LHCN-M2 (cell line): ENCODE measurements around the gene HM13. TPM values are rescaled to one million over a fixed set of nuclear protein-coding genes. Genes with fewer than 3 reads are reported as not detected.
"Not testable (repeated sequence)": the region's sequence is repeated elsewhere in the genome, so short reads cannot be mapped to it uniquely, and the experiment has no call there.

Experiments used
- DNase-seq: peaks from one replicate; pipeline ENCODE4 v3.0.0-alpha.2; 2012; ENCODE audit warnings: low read depth
- total RNA-seq: library from RNA; depleted of rRNA; stranded (reverse); fragments of >200 nt; gene quantifications from 2 replicates; pipeline ENCODE4 v1.2.3, GENCODE V29; 2014

The HM13 gene
- total RNA-seq, 1 experiment from 2014 or later, result 105 TPM

DNA sequence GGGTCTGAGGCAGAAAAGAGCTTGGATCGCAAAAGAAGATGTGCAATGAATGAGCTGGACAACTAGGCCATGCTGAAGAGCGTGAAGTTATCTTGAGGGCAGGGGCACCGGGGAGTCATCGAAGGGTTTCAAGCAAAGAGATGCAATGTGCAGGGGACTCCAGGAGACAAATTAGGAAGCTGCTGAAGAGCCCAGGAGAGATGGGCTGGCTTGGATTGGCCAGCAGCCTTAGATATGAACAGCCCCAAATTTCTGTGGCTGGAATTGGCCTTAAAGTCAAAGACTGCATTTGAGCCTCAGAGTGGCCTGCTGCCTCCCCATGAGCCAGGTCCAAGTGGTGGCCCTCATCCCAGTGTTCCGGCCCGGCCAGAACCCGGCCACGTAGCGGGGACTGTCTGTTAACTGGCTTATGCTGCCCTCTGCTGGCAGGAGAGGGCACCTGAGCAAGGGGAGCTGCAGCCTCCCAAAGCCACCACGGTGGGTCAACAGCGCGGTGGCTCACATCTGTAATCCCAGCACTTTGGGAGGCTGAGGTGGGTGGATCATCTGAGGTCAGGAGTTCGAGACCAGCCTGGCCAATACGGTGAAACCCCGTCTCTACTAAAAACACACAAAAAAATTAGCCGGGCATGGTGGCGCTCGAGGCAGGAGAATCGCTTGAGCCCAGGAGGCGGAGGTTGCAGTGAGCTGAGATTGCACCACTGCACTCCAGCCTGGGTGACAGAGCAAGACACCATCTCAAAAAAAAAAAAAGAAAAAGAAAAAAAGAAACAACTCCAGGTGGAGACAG, 11.2 kb upstream of the HM13 start:
- DNase-seq, result peak; percentile 72

DNA sequence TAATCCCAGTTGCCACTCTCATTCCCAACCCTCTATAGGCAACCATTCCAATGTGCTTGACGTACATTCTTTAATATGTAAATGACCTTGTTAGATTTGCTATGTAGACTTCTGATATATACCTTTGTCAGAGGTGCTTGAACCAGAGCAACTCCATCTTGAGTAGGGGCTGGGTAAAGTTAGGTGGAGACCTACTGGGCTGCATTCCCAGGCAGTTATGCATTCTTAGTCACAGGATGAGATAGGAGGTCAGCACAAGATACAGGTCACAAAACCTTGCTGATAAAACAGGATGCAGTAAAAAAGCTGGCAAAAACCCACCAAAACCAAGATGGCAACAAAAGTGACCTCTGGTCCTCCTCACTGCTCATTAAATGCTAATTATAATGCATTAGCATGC, 8.3 kb upstream of the HM13 start:
- DNase-seq, result no peak

DNA sequence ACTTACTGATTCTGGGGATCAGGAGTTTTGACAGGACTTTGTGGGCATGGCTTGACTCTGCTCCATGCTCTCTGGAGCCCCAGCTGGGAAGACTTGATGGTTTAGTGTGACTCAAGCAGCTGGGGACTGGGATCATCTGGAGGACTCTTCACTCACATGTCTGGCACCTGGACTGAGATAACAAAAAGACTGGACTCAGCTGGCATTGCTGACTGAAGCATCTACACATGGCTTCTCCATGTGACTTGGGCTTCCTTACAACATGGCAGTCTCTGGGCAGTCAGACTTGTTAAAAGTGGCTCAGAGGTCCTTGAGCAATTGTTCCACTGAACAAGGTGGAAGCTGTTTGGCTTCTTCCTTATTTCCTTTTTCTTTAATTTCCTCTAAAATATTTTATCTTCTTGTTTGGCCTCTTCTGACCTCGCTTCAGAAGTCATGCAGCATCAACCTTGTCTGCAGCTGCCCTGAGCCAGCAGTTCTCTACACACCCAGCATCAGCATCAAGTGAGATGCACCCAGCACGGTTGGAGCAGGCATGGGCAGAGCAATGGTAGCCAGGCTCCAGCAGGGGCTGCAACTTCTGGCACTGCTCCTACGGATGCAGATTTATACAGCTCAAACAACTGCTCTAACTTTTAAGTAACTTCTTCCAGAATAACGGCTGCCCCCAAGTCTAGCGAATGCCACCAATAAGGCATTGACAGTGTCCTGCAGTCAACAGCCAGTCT, 5.6 kb upstream of the HM13 start:
- no peak for DNase-seq

DNA sequence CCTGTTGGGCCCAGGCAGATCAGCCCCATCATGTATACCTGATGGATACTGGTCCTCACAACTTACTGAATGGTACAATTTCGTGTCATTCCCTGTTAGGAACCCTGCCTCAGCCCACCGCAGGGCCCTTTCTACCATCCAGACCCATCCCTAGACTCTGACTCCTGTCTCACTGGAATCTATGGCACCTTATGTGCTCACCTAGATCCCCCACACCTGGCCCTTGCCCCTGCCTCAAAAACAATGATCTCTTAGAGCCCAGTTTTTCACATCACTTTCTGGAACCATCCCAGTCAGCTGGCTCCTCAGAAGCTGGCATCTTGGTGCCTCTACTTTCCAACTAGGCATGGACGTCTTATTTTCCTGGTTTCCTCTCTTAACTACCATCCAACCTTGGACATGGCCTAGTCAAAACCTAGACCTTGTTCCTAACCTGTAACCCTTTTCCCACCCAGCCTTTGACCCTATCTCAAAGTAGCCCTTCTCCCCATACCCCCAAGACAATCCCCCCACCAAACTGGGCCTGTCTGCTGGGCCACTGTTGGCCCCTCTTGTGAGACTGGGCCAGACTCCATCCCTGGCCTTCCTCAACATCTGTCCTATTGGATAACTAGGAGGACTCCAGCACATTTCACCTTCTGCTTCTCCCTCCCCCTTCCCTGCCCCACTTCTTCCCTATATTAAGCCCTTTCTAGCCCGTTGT, 981 bp downstream of the HM13 start:
- DNase-seq, result no peak

DNA sequence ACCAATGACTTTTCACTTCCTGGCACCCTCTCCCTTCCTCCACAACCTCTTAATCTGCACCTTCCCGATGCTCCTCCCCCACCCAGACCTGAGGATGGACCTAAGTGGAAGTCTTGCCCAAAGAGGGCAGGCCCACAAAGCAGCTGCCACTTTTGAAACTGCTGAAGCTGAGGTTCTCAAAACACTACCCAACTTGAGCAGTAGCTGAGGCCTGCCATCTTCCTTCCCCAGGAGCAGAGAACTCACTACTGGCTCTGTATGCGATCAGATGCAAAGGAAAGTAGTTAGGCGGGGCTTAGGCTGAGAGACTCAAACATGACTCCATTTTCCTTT, 1.5 kb downstream of the HM13 start:
- DNase-seq, result no peak

DNA sequence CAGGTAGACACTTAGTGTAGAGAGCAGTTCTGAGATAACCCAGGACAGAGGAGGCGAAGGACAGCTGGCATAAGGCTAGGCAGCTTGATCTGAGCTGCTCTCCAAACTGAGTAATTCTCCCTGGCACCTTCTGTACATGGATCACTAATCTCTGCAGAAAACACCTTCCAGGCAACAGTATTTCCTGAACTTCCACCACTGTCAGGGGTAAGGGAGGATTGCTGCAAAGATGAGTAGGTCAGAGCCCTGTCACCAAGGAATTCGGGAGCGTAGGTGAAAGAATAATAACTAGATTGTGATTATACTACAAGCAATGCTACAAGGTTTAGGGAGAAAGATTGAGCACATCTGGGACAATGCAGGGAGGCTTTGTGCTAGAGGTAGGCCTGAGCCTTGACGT, 1.9 kb downstream of the HM13 start:
- no peak for DNase-seq

DNA sequence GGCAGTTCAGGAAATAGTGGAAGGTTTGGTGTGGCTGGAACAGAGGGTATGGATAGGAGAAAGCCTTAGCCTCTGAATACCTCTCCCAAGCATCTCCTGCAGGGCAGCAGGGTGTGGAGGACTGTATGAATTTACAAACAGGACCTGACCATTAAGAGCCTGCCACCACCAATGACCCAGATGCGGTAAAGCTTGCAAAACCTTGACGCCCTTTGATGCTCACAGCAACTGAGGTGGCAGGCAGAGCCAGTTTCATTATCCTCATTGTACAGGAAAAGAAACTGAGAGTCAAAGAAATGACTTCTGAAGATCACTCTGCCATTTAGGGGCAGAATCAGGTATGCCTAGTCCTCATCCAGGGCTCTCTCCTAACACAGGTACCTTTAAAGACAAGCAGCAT, 2.4 kb downstream of the HM13 start:
- no peak for DNase-seq

DNA sequence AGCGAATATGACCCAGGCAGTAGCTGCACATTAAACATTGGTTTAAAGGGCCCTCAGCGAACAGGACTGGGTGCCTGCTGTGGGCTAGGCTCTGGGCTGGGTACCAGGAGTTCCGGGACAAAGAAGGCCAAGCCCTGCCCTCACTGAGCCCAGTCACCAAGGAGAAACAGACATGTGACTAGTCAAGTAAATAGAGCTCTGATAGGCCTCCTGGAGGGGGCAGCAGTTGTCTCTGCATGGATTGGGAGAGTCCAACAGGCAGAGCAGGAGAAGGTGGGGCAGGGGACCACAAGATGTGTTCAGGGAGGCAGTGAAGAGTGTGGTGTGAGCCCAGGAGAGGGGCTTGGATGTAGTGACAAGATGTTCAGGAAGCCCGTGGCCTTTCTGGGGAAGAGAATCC, 3.1 kb downstream of the HM13 start:
- peak; percentile 80 for DNase-seq

DNA sequence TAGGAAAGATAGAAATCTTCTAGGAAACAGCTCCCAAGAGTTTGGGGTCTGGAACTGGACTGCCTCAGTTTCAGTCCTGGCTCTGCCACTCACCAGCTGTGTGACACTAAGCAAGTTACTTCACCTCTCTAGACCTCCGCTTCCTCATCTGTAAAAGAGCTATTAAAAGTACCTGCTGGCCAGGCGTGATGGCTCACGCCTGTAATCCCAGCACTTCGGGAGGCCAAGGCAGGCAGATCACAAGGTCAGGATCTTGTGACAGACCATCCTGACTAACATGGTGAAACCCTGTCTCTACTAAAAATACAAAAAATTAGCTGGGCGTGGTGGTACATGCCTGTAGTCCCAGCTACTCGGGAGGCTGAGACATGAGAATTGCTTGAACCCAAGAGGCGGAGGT, 7.0 kb downstream of the HM13 start:
- not testable (repeated sequence) for DNase-seq

DNA sequence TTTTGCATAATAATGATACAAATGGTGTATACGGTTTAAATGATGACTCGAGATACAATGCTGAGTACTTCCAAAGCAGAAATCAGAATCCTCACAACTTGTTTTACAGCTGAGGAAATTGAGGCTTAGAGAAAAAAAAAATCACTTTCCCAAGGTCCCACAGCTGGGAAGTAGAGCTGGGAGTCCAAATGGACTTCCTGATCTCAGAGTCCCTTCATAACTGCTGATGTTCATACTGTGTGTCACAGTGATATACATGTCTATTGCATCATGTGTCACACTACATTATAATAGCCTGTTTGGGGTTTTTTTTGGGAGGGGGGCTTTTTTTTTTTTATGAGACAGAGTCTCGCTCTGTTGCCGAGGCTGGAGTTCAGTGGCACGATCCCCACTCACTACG, 8.5 kb downstream of the HM13 start:
- no peak for DNase-seq

DNA sequence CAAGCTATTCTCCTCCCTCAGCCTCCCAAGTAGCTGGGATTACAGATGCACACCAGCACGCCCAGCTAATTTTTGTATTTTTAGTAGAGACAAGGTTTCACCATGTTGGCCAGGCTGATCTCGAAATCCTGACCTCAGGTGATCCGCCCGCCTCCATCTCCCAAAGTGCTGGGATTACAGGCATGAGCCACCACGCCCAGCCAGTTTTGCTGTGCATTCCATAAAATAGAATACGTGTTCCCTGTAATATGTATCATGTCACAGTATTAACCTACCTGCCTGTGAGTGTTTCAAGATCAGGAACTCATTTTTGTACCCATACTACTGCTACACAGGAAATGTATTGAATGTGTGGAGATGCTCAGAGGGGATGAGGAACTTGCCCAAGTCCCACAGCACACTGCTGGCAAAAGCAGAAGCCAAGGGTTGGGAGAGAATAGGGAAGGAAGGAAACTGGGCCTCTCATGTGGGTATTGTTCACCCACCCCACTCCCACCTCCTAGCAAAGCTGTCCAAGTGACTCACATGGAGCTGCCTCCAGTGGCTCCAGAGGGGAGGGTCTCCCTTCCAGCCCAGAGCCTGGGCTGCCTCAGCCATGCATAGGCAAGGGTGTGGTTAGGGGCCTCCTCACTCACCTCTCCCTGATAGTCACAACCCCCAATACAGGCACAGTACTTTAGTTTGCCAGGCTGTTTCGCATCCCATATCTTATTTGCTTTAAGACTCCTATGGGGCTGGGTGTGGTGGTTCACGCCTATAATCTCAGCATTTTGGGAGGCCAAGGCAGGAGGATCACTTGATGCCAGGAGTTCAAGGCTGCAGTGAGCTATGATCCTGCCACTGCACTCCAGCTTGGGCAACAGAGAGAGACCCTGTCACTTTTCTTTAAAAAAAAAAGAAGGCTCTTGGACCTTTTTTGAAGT, 9.4 kb downstream of the HM13 start:
- no peak for DNase-seq

DNA sequence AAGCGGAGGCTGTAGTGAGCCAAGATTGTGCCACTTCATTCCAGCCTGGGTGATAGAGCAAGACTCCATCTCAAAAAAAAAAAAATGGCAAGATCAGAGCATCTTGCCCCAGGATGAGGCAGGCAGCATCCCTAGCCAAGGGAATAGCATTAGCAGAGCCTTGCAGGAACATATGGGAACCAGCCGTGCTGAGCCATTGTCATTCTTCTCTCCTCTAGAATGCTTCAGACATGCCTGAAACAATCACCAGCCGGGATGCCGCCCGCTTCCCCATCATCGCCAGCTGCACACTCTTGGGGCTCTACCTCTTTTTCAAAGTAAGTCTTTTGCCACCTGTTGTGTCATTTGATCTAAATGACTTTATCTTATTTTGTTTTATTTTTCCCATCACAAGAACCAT, 13.0 kb downstream of the HM13 start:
- DNase-seq, result no peak

DNA sequence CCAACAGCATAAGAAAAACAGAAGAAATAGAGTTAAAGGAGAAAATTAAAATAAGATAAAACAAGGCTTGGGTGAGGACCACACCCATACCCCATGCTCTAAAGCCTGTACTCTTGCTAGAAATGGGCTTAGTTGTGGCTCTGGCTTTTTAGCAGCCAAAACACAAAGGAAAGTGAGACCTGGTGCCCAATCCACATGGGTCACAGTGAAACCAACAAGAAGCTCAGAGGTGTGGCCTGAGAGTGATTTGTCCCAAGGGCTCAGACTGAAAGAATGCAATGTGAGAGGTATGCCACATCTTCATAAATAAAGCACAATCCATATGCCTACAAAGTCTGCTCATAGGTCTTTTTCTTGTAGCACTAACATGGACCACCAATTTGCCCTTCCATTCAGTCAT, 21.1 kb downstream of the HM13 start:
- DNase-seq, result no peak

DNA sequence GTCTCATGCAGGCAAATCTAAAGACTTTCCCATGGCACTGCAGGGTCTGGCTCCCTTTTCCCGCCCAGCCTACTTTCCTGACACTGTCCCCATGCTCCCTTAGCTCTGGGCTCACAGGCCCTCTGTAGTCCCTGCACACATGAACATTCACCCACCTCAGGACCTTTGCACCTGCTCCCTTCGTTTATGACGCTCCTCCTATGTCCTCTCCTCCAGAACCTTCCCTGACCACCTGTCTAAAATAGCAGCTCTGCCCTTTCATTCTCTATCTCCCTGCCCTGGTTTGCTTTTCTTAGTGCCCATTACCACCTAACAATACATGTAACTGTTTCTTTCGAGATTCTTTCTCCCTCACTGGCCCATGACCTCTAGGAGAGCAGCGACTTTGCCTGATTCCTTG, 22.3 kb downstream of the HM13 start:
- DNase-seq, result no peak

DNA sequence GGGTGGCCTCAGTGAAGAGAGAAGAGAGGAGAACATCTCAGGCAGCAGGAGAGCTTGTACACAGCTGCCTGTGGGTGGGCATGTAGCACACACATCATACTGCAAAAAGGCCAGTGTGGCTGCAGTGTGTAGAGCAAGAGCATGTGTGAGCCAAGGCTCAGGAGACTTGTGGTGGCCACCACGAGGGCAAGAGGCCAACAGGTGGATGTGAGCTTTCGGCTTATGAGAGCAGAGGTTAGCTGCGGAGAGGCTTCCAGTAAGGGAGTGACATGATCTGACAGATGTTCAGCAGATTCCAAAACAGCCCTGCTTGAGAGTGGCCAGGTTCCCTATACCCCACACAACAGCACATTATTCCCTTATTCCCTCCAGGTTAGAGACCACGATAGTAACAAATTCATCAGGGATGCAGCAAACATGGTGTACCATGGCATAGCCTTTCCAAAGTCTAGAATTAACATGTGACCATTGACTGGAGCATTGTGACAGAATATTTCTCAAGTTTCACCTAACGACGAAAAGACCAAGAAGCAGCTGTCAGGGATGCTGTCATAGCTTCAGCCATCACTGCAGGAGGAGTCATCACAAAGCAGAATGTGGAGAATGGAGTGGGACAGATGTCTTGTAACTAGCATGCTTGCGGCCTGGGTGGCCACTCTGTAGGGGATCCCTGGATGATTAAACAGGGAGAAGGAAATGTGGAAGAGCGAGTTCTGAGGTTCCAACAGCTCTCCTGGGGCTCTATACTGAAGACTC, 23.1 kb downstream of the HM13 start:
- DNase-seq, result peak; percentile 97

DNA sequence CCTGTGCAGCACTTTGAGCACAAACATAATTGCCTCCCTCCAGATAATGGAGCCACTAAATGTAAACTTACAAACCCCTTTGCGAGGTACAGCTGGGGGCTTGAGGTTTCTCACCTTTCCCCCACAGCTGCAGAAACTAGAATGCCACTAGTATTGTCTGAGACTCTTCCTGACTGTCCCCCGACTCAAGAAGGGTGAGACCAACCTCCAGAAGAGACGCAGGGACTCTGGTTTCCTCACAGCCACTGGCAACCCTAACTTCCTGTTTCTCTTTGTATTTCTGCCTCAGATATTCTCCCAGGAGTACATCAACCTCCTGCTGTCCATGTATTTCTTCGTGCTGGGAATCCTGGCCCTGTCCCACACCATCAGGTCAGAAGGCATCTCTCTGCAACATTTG, 23.6 kb downstream of the HM13 start:
- DNase-seq, result no peak

DNA sequence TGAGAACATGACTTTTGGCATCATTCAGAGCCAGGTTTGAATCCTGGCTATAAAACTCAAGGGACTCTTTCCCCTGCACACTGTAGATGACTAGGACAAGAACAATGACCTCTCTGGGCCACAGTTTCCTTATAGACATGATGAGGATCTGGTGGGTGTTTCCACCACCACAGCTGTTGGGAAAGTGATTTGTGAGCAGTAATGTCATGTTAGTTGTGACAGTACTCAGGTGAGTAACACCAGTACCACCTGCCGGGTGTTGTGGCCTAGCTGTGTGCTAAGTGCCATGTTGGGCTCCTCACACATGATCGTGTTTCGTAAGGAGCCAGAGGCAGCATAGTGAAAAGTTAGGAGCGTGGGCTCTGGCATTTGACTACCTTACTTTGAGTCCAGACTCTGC, 24.1 kb downstream of the HM13 start:
- DNase-seq, result peak; percentile 53

DNA sequence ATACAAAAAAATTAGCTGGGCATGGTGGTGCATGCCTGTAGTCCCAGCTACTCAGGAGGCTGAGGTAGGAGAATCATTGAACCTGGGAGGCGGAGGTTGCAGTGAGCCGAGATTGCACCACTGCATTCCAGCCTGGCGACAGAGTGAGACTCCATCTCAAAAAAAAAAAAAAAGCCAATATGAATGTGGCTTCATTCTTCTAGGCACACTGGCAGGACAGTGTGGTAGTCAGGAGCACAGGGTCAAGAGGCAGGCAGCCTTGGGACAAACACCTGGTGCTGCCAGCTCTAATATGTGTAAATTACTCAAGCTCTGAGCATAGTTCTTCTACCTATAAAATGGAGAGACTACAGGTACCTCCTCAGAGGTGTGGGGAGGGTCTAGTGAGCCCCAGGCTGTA, 25.4 kb downstream of the HM13 start:
- DNase-seq, result not testable (repeated sequence)

DNA sequence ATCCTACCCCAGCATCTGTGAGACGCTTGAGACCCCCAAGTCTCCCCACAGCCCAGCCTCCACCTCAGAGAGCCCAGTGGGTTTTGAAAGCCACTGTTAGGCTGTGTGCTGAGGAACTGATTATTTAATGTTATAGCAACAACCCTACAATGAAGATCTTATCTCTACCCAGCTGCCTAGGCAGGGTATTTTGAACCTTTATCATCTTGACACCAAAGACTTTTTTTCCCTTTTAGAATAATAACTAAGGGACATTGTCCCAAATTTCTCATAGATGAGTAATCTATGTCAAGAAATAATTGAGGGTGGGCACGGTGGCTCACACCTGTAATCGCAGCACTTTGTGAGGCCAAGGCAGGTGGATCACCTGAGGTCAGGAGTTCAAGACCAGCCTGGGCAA, 26.2 kb downstream of the HM13 start:
- DNase-seq, result no peak

DNA sequence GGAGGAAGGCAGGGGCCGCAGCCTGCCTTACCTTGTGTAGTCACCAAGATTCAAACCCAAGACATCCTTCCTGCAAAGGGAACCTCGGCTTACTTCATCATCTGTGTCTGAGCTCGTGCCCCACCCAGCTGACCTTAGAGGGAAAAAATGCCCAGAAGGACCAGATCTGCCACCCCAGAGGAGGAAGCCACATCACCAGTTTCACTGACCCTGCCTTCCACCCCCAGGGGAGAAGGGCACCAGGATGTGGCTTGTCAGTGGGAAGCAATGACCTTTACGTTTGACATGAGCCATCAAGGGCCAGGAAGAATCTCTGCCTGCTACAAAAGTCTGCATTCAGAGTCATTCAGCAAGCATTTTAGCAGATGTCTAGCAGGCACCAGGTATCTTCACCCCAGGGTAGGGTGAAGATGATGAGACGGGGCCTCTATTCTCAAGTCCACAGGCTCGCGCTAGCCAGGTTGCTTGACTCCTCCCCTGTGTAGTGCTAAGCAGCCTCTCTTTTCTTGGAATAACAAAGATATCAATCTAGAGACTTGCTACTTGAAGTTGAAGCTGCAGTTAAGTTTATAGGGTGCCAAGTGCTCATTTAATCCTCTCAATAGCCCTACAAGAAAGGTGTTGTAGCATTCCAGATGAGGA, 28.1 kb downstream of the HM13 start:
- DNase-seq, result peak; percentile 38
